Measurements from ENCODE around the gene RAB40B.
A peak's percentile ranks its signal among the peaks of the same experiment; 100 is the strongest.

Gene RAB40B

DNA sequence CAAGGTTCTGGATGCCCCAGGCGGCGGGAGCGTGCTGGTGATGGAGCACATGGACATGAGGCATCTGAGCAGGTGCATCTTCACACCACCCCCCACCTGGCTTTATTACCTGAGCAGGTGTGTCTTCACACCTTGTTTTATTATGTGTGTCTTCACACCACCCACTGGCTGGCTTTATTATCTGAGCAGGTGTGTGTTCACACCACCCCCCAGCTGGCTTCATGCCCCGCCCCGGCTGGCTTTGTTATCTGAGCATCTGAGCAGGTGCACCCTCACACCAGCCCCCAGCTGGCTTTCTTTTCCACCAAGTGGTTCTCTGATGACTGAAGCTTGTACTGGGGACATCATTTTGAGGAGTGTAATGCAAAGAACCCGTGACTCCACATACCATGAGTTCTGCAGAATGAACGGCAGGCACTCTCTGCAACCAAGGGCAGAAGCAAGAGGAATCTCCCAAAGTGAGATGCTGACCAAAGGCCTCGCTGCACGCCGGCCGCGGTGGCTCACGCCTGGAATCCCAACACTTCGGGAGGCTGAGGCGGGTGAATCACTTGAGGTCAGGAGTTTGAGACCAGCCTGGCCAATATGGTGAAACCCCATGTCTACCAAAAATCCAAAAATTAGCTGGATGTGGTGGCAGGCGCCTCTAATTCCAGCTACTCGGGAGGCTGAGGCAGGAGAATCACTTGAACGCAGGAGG, 20.6 kb upstream of the RAB40B start:
- no peak for DNase-seq
- in situ Hi-C loops (cut with HindIII; ENCODE audit: low pct_ligation_motif_present, low pct_unique_long_range_greater_than_20kb, low sequenced_read_pairs) = no loop called here

DNA sequence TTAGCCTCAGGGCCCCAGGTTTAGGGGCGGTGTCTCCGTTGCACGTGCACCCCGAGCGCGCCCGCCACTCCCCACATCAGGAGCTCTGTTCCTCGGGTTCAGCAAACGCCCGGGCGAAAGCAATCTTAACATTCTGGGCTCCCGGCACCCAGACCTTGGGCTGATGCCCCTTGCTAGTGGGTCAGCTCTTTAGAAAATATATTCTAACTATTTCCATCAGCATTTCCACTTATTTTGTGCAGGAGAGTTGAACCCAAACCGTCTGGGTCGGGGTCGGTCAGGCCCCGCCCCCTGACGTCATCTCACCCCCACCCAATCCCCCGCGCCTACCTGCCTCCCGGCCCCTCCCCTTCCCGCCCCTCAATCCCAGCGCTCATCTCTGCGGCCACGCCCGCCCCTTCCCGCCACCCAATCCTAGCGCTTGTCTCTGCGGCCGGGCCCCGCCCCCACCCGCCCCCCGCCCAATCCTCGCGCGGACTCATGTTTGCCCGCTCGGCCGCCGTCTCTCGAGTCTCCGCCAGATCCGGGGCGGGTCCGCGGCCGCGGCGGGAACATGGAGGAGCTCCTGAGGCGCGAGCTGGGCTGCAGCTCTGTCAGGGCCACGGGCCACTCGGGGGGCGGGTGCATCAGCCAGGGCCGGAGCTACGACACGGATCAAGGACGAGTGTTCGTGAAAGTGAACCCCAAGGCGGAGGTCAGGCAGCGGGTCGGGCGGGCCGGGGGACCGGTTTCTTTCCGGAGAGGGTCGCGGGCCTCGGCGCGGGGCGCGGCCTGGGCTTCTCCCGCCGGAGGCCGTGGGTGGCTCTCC, 17.9 kb upstream of the RAB40B start, which contains the start of gene FN3KRP:
FN3KRP (plus strand) TSS at position 504 of the 808 bp plus-strand sequence; CDS start at position 554, 50 bp downstream.
- in situ Hi-C loops (cut with HindIII; ENCODE audit: low pct_ligation_motif_present, low pct_unique_long_range_greater_than_20kb, low sequenced_read_pairs) = no loop called here

DNA sequence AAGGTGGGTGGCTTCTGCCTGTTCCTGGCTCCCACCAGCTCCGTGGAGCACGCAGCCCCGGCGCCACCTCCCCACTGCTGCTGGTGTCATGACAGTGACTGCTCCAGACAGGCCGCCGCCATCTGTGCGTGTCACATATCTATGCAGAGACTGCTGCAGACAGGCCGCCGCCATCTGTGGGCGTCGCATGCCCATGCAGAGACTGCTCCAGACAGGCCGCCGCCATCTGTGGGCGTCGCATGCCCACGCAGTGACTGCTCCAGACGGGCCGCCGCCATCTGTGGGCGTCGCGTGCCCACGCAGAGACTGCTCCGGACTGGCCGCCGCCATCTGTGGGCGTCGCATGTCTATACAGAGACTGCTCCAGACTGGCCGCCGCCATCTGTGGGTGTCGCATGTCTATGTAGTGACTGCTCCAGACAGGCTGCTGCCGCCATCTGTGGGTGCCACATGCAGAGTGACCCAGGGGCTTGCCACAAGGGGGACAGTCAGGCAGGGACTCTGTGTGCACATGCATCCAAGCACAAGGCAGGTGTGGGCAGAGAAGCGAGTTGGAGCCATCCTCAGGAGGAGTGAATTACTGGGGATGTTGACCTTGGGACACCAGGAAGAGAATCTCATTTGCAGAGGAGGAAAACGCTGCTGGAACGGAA, 14.7 kb upstream of the RAB40B start:
- in situ Hi-C loops (cut with HindIII; ENCODE audit: low pct_ligation_motif_present, low pct_unique_long_range_greater_than_20kb, low sequenced_read_pairs) = no loop called here
- DNase-seq = no peak

More for the DNA sequence above, 17.9 kb upstream of the RAB40B start, which contains the start of gene FN3KRP:
- peak; percentile 95 for DNase-seq

- in situ Hi-C loops (cut with HindIII; ENCODE audit: low pct_ligation_motif_present, low pct_unique_long_range_greater_than_20kb, low sequenced_read_pairs) = no loop called here
- no peak for DNase-seq
Measured at GRCh38 chr17:82710499-82711232, 12.2 kb upstream of the RAB40B start.

DNA sequence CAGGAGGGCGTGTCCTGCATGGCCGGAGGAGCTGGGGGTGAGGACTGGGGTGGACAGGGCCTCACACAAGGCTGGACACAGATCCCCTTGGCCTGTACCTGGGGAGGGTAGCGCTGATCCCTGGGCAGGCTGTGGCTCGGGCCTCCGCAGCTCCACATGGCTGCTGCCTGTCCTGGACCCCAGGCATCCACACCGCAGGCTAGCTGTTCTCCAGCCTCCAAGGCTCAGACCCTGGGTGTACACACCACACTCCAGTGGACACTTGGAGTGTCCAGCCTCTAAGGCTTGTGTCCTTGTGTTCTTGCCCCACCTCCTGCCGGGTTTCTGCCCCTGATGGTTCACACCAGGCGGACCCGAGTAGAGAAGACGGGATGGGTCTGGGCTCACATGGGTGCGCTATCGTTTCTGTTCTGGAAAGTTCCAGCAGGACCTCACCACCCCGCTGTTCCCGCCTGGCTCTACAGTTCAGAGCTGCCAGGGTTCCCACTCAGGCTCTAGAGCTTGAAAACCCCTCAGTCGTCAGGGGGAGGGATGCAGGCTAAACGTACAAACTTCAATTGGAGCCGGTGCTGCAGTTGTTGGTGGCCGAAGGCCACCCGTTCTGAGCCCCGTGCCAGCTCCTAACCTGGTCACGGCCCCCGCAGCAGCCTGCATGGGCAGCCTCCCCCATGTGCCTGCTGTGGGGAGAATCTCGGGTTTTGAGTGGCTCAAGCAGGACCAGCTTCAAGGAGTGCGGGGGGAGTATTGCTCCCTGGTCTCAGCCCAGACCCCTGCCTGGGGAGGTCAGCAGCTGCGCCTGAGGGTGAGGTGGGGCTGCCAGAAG, 11.4 kb upstream of the RAB40B start:
- in situ Hi-C loops (cut with HindIII; ENCODE audit: low pct_ligation_motif_present, low pct_unique_long_range_greater_than_20kb, low sequenced_read_pairs) = no loop called here
- no peak for DNase-seq

- in situ Hi-C loops (cut with HindIII; ENCODE audit: low pct_ligation_motif_present, low pct_unique_long_range_greater_than_20kb, low sequenced_read_pairs) = no loop called here
- no peak for DNase-seq
Measured at GRCh38 chr17:82709024-82709675, 10.7 kb upstream of the RAB40B start.

DNA sequence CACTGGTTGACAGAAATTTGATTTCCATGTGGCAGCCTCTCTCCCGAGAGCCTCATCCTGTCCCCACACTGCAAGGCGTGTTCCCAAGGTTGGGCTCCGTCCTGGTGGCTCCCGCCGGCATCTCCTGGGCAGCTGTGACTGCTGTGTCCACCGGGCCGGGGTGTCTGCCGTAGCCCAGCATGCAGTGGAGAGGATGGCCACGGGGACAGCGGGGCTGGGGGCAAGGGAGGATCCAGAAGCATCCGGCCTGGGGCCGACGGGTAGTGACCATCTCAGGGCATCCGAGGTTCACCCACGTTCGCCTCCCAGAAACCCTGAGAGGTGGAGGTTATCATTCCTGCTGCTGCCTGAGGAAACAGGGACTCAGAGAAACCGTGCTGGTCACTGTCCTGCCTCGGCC, 7.3 kb upstream of the RAB40B start:
- DNase-seq = no peak
- in situ Hi-C loops (cut with HindIII; ENCODE audit: low pct_ligation_motif_present, low pct_unique_long_range_greater_than_20kb, low sequenced_read_pairs) = no loop called here

DNA sequence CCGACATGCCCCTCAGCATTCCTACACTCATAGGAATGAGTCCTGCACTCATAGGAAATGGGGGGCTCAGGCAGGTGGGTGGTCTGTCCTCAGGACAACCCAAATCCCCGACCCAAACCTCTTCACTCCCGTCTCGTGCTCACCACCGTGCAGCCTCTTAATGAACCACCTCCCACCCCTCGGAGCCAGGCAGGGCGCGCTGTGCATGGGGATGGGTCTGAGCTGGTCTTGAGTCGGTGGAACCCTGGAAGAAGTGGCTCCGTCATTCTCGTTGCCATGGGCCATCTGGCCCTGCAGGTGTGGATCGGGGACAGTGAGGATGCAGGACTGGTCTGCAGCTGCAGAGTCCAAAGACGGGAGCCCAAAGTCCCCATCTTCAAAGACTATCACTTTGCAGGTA, 6.4 kb upstream of the RAB40B start:
- in situ Hi-C loops (cut with HindIII; ENCODE audit: low pct_ligation_motif_present, low pct_unique_long_range_greater_than_20kb, low sequenced_read_pairs) = no loop called here
- no peak for DNase-seq

- no peak for DNase-seq
- in situ Hi-C loops (cut with HindIII; ENCODE audit: low pct_ligation_motif_present, low pct_unique_long_range_greater_than_20kb, low sequenced_read_pairs) = no loop called here
Measured at GRCh38 chr17:82703935-82704865, 5.7 kb upstream of the RAB40B start.

- DNase-seq = no peak
- in situ Hi-C loops (cut with HindIII; ENCODE audit: low pct_ligation_motif_present, low pct_unique_long_range_greater_than_20kb, low sequenced_read_pairs) = no loop called here
Measured at GRCh38 chr17:82703036-82703745, 4.7 kb upstream of the RAB40B start.

- in situ Hi-C loops (cut with HindIII; ENCODE audit: low pct_ligation_motif_present, low pct_unique_long_range_greater_than_20kb, low sequenced_read_pairs) = no loop called here
- no peak for DNase-seq
Measured at GRCh38 chr17:82702231-82702927, 3.9 kb upstream of the RAB40B start.

GRCh38 chr17:82699551-82699950, 1.1 kb upstream of the RAB40B start:
- in situ Hi-C loops (cut with HindIII; ENCODE audit: low pct_ligation_motif_present, low pct_unique_long_range_greater_than_20kb, low sequenced_read_pairs) = no loop called here
- no peak for DNase-seq

DNA sequence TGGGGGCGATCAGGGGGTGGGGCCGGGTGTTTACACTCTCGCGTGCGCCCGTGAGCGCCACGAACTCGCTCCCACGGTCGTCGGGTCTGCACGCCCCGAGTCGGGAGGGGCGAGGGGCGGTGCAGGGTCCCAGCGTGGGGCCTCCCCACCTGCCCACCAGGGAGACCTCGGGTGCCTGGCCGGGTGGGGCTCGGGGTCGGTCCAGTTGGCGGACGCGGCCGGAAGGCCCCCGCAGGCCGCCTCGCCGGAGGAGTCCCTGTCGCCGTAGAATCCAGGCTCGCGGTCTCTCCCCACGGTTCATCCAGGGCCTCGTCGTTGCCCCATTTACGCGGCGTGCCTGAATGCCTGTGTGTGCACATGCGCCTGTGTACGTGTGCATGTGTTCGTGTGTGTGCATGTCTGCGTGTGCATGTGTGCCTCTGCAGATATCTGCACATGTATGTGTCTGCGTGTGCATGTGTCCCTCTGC, 510 bp upstream of the RAB40B start:
- DNase-seq = no peak
- in situ Hi-C loops (cut with HindIII; ENCODE audit: low pct_ligation_motif_present, low pct_unique_long_range_greater_than_20kb, low sequenced_read_pairs) = no loop called here

GRCh38 chr17:82697808-82698064, 762 bp downstream of the RAB40B start:
- no peak for DNase-seq
- in situ Hi-C loops (cut with HindIII; ENCODE audit: low pct_ligation_motif_present, low pct_unique_long_range_greater_than_20kb, low sequenced_read_pairs) = no loop called here

DNA sequence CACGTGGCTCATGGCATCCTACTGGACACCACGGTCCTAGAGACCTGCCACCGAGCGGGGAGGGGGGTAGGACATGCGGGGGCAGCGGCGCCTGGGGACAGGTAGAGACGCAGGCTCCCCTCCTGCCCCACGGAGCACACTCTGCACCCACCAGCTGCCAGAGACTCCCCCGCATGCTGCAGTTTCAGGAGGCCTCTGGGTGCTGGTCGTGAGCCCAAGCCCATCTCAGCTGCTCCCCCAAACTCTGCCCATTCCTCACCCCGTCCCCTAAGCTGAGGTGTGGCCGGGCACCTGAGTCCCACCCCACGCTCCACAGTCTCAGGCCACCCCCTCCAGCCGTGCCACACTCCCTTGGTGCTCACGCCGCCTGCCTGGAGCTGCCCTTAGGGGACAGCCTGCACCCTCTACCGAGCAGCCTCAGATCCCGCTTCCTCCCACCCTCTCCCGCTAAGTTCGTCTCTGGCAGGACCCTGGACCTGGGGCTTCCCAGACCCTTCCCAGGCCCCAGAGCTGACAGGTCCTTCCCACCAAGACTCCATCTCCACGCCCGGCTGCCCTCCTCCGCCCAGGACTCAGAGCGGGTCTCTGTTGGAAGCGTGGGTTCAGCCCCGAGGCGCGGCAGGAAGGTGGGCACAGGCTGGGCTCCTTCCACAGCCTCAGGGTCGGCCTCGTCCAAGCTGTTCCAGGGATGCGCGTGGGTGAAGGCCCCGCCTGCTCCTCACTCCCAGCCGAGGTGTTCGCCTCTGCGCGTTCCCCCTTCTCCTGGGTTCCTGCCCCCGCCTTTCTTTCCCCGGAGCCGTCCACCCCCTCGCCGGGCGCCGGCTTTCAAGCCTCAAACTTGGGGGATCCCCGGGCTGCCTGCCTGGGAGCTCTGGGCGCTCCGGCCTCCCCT, 1.3 kb downstream of the RAB40B start:
- in situ Hi-C loops (cut with HindIII; ENCODE audit: low pct_ligation_motif_present, low pct_unique_long_range_greater_than_20kb, low sequenced_read_pairs) = no loop called here
- no peak for DNase-seq
